ENCODE data around the gene AOC2. TPM values are rescaled to one million over a fixed set of nuclear protein-coding genes. Genes with fewer than 3 reads are reported as not detected.

The AOC2 gene
- total RNA-seq, 3 donors from 2014 or later: 0.92 to 2.1 (median 0.96) TPM

DNA sequence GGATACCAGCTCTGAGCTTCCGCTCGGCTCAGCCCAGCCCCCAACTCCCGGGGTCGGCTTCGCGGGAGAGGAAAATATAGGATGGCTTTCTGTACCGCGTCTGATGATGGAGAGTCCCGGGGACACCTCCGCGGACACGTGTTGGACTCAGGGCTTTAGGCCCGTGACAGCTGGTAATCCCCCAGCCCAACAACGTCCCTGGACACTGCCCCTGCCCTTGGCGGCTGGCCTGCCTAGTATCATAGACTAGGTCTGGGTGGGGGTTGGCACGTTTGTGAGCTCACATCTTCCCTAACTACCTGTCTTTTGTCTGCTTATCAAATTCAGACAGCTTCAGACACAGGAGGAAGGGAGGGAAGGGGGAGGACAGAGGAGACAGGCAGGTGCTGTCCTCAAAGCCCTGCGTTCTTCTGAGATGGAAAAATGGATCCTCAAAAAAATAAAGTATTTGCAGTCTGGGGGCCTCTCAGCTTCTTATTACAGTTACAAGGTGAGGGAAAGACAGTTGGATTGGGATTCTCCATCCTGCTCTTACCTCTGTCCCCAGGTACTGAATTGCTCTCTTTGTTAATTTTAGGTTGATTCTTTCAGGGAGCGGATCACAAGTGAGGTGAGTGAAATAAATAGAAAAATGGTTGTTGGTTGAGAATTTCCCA lies 10.5 kb upstream of the AOC2 start:
- H3K36me3 ChIP-seq (ENCODE audit: low read depth): no peaks in the 10 kb centered on the region
- ATAC-seq (peak; percentile 19), DNase-seq (no peak)
- peaks cover 13% of the 10 kb centered on the region for H3K4me1 ChIP-seq (ENCODE audit: low read depth)
- TF ChIP-seq, protein P1, sequence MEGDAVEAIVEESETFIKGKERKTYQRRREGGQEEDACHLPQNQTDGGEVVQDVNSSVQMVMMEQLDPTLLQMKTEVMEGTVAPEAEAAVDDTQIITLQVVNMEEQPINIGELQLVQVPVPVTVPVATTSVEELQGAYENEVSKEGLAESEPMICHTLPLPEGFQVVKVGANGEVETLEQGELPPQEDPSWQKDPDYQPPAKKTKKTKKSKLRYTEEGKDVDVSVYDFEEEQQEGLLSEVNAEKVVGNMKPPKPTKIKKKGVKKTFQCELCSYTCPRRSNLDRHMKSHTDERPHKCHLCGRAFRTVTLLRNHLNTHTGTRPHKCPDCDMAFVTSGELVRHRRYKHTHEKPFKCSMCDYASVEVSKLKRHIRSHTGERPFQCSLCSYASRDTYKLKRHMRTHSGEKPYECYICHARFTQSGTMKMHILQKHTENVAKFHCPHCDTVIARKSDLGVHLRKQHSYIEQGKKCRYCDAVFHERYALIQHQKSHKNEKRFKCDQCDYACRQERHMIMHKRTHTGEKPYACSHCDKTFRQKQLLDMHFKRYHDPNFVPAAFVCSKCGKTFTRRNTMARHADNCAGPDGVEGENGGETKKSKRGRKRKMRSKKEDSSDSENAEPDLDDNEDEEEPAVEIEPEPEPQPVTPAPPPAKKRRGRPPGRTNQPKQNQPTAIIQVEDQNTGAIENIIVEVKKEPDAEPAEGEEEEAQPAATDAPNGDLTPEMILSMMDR (IDR thresholded peaks at IDR 0.05): no peak
- H3K9me3 ChIP-seq: no peaks in the 10 kb centered on the region
- intact Hi-C loops (cut with DNase I, micrococcal nuclease): no loop called here
- H3K4me3 ChIP-seq: peak overlapping the region; percentile 92

GRCh38 chr17:42835732-42836131 lies 8.6 kb upstream of the AOC2 start:
- TF ChIP-seq, protein P1 (IDR thresholded peaks at IDR 0.05): no peak
- H3K9me3 ChIP-seq: no peaks in the 10 kb centered on the region
- peaks cover 13% of the 10 kb centered on the region for H3K4me1 ChIP-seq (ENCODE audit: low read depth)
- H3K4me3 ChIP-seq: no peak overlapping the region
- peaks cover 7% of the 10 kb centered on the region for H3K36me3 ChIP-seq (ENCODE audit: low read depth)
- DNase-seq: no peak
- intact Hi-C loops (cut with DNase I, micrococcal nuclease): no loop called here
- ATAC-seq: no peak

DNA sequence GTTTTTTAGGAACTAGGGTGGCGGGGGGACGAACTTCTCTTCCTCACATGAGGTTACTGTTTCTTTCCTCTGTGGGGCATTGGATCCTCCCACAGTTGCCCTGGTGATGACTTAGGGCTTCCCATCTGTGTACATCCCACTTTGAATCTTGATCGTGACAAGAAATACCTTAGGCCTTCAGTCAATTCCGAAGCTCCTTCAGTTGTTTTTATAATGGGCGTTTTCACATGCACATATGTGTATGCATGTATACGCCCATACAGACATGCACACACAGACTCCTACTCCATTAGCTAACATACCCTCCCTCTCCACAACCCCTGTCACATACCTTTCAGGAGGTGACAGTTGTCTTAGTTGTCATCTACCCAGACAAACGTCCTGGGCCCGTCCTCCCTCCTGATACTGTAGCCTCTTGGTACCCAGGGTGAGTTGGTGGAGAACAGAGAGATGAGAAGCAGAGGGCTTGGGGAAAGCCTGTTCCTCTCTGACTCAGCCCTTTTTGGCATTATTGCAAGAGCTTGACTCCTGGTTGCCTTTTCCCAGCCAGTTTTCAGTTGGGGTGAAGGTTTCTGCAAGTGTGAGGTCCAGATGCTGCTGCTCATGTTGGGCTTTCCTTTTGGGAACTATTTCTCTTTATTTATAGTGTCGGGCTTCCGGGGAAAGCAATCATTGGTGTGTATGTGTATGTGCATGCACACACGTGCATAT lies 2.2 kb upstream of the AOC2 start:
- Histone ChIP-seq H3K9me3 (no peaks in the 10 kb centered on the region), H3K36me3 (ENCODE audit: low read depth) (peaks cover 7% of the 10 kb centered on the region), H3K4me1 (ENCODE audit: low read depth) (no peaks in the 10 kb centered on the region), H3K4me3 (no peak overlapping the region)
- TF ChIP-seq, protein P1 (IDR thresholded peaks at IDR 0.05): no peak
- DNase-seq (no peak), ATAC-seq (no peak)
- intact Hi-C loops (cut with DNase I, micrococcal nuclease): loop anchor here (5.0 kb wide), 1 partner anchor 95 kb away; no protein-coding TSS in a partner anchor

GRCh38 chr17:42843358-42843934 lies 934 bp upstream of the AOC2 start:
- DNase-seq (peak in 1 of 3 donors; percentile 48), ATAC-seq (peak; percentile 85)
- Histone ChIP-seq H3K36me3 (ENCODE audit: low read depth) (peaks cover 7% of the 10 kb centered on the region), H3K4me3 (no peak overlapping the region), H3K9me3 (no peaks in the 10 kb centered on the region), H3K4me1 (ENCODE audit: low read depth) (no peaks in the 10 kb centered on the region)
- intact Hi-C loops (cut with DNase I, micrococcal nuclease): loop anchor here (5.0 kb wide), 1 partner anchor 94 kb away; no protein-coding TSS in a partner anchor
- TF ChIP-seq, protein P1 (IDR thresholded peaks at IDR 0.05): peak; percentile 62

GRCh38 chr17:42844761-42845555 lies 578 bp downstream of the AOC2 start:
- DNase-seq (no peak), ATAC-seq (no peak)
- H3K4me3 ChIP-seq: no peak overlapping the region
- H3K4me1 ChIP-seq (ENCODE audit: low read depth): no peaks in the 10 kb centered on the region
- TF ChIP-seq, protein P1 (IDR thresholded peaks at IDR 0.05): no peak
- no peaks in the 10 kb centered on the region for H3K9me3 ChIP-seq
- H3K36me3 ChIP-seq (ENCODE audit: low read depth): peaks cover 6% of the 10 kb centered on the region
- intact Hi-C loops (cut with DNase I, micrococcal nuclease): loop anchor here (5.0 kb wide), 1 partner anchor 92 kb away; no protein-coding TSS in a partner anchor
